GM23338 (cell line): ENCODE measurements around the gene C14orf119.

ENCODE experiments used
- CTCF ChIP-seq, 2 experiments: fragments of 200-600 bp in 1 of 2; sonication (generic) in 1 of 2; conservative IDR thresholded peaks; 2 replicates each; pipeline versions ENCODE4 v1.5.1 to v1.6.1; 2016 to 2017; ENCODE audit warnings: antibody characterized with exemption in 2 of 2, low read depth in 2 of 2, mild to moderate bottlenecking in 2 of 2, moderate library complexity in 1 of 2
- EZH2 ChIP-seq: fragments of 200-600 bp; sonication (generic); IDR thresholded peaks from one replicate; pipeline ENCODE4 v1.8.0; 2017; ENCODE audit warnings: antibody characterized with exemption, mild to moderate bottlenecking, low read depth; ENCODE audit not compliant: unreplicated experiment
- EZH2phosphoT487 ChIP-seq: fragments of 200-600 bp; sonication (generic); IDR thresholded peaks from one replicate; pipeline ENCODE4 v1.8.1; 2018; ENCODE audit warnings: antibody characterized with exemption; ENCODE audit not compliant: unreplicated experiment
- JUNB ChIP-seq: IDR thresholded peaks from one replicate; pipeline ENCODE4 v1.6.1; 2016; ENCODE audit warnings: antibody characterized with exemption; ENCODE audit not compliant: unreplicated experiment
- POLR2AphosphoS5 ChIP-seq: IDR thresholded peaks from 2 replicates; pipeline ENCODE4 v1.6.1; 2016; ENCODE audit warnings: antibody characterized with exemption, low read depth
- REST ChIP-seq: IDR thresholded peaks from one replicate; pipeline ENCODE4 v1.6.1; 2018; ENCODE audit warnings: antibody characterized with exemption; ENCODE audit not compliant: unreplicated experiment

- TF ChIP-seq EZH2phosphoT487 (no peak), CTCF (conservative IDR thresholded peaks at IDR 0.05; ENCODE audit: low read depth in 2 of 2) (no peak), REST (no peak), EZH2 (no peak), POLR2AphosphoS5 (no peak), JUNB (no peak)
These were observed 29.7 kb downstream of the C14orf119 start for GRCh38 chr14:23125011-23125410.
